A549 (cell line): Measurements from ENCODE around the gene CACNG3. TPM values are rescaled to one million over a fixed set of nuclear protein-coding genes. Genes with fewer than 3 reads are reported as not detected.

Experiments
- ATAC-seq, 2 experiments: fragments of 200-7000 bp in 1 of 2; fragments of >200 bp in 1 of 2; cut with Nextera tagmentation in 1 of 2; cut with Tn5 transposase in 1 of 2; 3 replicates each; pipeline versions ENCODE4 v1.8.0 to v1.9.1; 2018 to 2020; ENCODE audit warnings: mild to moderate bottlenecking in 1 of 2, moderate library complexity in 1 of 2
- CTCF ChIA-PET: fragments of 300-600 bp; sonication (Branson Sonifier 250); formaldehyde crosslinking; extraction: SDS; loops from one replicate; lab custom pipeline; 2021; ENCODE audit warnings: antibody characterized with exemption, inconsistent platforms; lab: Yijun Ruan, JAX
- POLR2A ChIA-PET: fragments of 350-600 bp; formaldehyde crosslinking; extraction: SDS; loops from one replicate; lab custom pipeline; 2021; ENCODE audit warnings: antibody characterized with exemption, inconsistent platforms; lab: Yijun Ruan, JAX
- DNase-seq, 2 experiments: peaks; one replicate each; pipeline versions ENCODE4 v3.0.0 to v3.0.0-alpha.2; 2011 to 2016; ENCODE audit warnings: low read depth in 1 of 2, low spot score in 1 of 2
- FAIRE-seq: peaks from 2 replicates; lab custom pipeline; 2011; peaks lifted over from hg19 to GRCh38; lab: Jason Lieb, UNC
- H3K27ac ChIP-seq, 2 experiments: fragments of >200 bp; sonication (Bioruptor Twin); formaldehyde crosslinking; 3 replicates each; pipeline ENCODE4 v1.5.1; 2016 to 2017
- H3K4me1 ChIP-seq: fragments of >200 bp; sonication (Bioruptor Twin); formaldehyde crosslinking; 3 replicates; pipeline ENCODE4 v1.6.1; 2016
- H3K4me2 ChIP-seq: fragments of >200 bp; sonication (Bioruptor Twin); formaldehyde crosslinking; 3 replicates; pipeline ENCODE4 v1.6.1; 2016
- H3K4me3 ChIP-seq: fragments of >200 bp; sonication (Bioruptor Twin); formaldehyde crosslinking; 3 replicates; pipeline ENCODE4 v1.5.1; 2016
- H3K9me3 ChIP-seq: fragments of >200 bp; sonication (Bioruptor Twin); formaldehyde crosslinking; 3 replicates; pipeline ENCODE4 v1.6.1; 2016
- ATOH8 ChIP-seq: fragments of 250-450 bp; sonication (Bioruptor Pico); IDR thresholded peaks from 2 replicates; pipeline ENCODE4 v1.5.0; 2020; ENCODE audit warnings: low read depth, mild to moderate bottlenecking, moderate library complexity
- CBX8 ChIP-seq: fragments of 200-600 bp; sonication (generic); IDR thresholded peaks from 2 replicates; pipeline ENCODE4 v1.6.1; 2016
- CEBPB ChIP-seq, 2 experiments: fragments of >200 bp in 1 of 2; sonication (Bioruptor Twin) in 1 of 2; formaldehyde crosslinking in 1 of 2; IDR thresholded peaks; 2 replicates each; pipeline ENCODE4 v1.6.1; 2012 to 2016
- CHD2 ChIP-seq: fragments of 150-350 bp; IDR thresholded peaks from 2 replicates; pipeline ENCODE4 v1.6.1; 2014; ENCODE audit warnings: low read length; ENCODE audit not compliant: partially characterized antibody
- ELK1 ChIP-seq: fragments of 150-350 bp; IDR thresholded peaks from 2 replicates; pipeline ENCODE4 v1.6.1; 2014; ENCODE audit warnings: low read depth, mild to moderate bottlenecking, low read length
- ESRRA ChIP-seq: fragments of 150-350 bp; IDR thresholded peaks from 2 replicates; pipeline ENCODE4 v1.6.1; 2014; ENCODE audit warnings: mild to moderate bottlenecking, low read length, borderline replicate concordance
- HEYL ChIP-seq: fragments of 250-450 bp; sonication (Bioruptor Pico); IDR thresholded peaks from 2 replicates; pipeline ENCODE4 v1.8.0; 2021; ENCODE audit warnings: mild to moderate bottlenecking, moderate library complexity
- HMGXB4 ChIP-seq: fragments of 250-450 bp; sonication (Bioruptor Pico); IDR thresholded peaks from 2 replicates; pipeline ENCODE4 v1.5.0; 2021; ENCODE audit warnings: mild to moderate bottlenecking, moderate library complexity, borderline replicate concordance
- HOXA7 ChIP-seq: fragments of 250-450 bp; sonication (Bioruptor Pico); IDR thresholded peaks from 2 replicates; pipeline ENCODE4 v1.5.0; 2020; ENCODE audit warnings: mild to moderate bottlenecking, moderate library complexity
- HOXB13 ChIP-seq: fragments of 250-450 bp; sonication (Bioruptor Pico); IDR thresholded peaks from 2 replicates; pipeline ENCODE4 v1.5.0; 2020; ENCODE audit warnings: low read depth, mild to moderate bottlenecking, moderate library complexity
- HOXB5 ChIP-seq: fragments of 250-450 bp; sonication (Bioruptor Pico); IDR thresholded peaks from 2 replicates; pipeline ENCODE4 v1.5.0; 2020; ENCODE audit warnings: mild to moderate bottlenecking, moderate library complexity
- JUNB ChIP-seq: fragments of >200 bp; sonication (Bioruptor Twin); formaldehyde crosslinking; IDR thresholded peaks from 2 replicates; pipeline ENCODE4 v1.6.1; 2016
- KDM1A ChIP-seq: fragments of 200-600 bp; sonication (generic); IDR thresholded peaks from 2 replicates; pipeline ENCODE4 v1.6.1; 2016; ENCODE audit warnings: low read depth, mild to moderate bottlenecking
- KDM5A ChIP-seq: fragments of 200-600 bp; sonication (generic); IDR thresholded peaks from 2 replicates; pipeline ENCODE4 v1.6.1; 2016; ENCODE audit warnings: antibody characterized with exemption, mild to moderate bottlenecking
- MAX ChIP-seq: IDR thresholded peaks from 2 replicates; pipeline ENCODE4 v1.6.1; 2012
- NR3C1 ChIP-seq: fragments of >200 bp; sonication (Bioruptor Twin); formaldehyde crosslinking; IDR thresholded peaks from 3 replicates; pipeline ENCODE4 v1.6.1; 2017
- POLR2AphosphoS2 ChIP-seq: conservative IDR thresholded peaks from 2 replicates; pipeline ENCODE4 v1.6.1; 2012; ENCODE audit warnings: low read length, improper control_type of control experiment, inconsistent platforms
- RAD21 ChIP-seq, 2 experiments: fragments of >200 bp in 1 of 2; sonication (Bioruptor Twin) in 1 of 2; formaldehyde crosslinking in 1 of 2; IDR thresholded peaks in 1 of 2; conservative IDR thresholded peaks in 1 of 2; 2 replicates in 1 of 2; 3 replicates in 1 of 2; pipeline ENCODE4 v1.6.1; 2012 to 2018; ENCODE audit warnings: inconsistent platforms in 1 of 2
- RARB ChIP-seq: fragments of 250-450 bp; sonication (Bioruptor Pico); IDR thresholded peaks from 2 replicates; pipeline ENCODE4 v1.8.0; 2021; ENCODE audit warnings: mild to moderate bottlenecking, moderate library complexity
- RCOR1 ChIP-seq: fragments of 150-350 bp; IDR thresholded peaks from 2 replicates; pipeline ENCODE4 v1.6.1; 2014; ENCODE audit warnings: antibody characterized with exemption, low read length, low read depth
- TFCP2L1 ChIP-seq: fragments of 250-450 bp; sonication (Bioruptor Pico); IDR thresholded peaks from 2 replicates; pipeline ENCODE4 v1.5.0; 2021; ENCODE audit warnings: mild to moderate bottlenecking
- ZSCAN20 ChIP-seq: fragments of 250-450 bp; sonication (Bioruptor Pico); IDR thresholded peaks from 2 replicates; pipeline ENCODE4 v1.8.0; 2022; ENCODE audit warnings: mild to moderate bottlenecking, moderate library complexity
- WGBS: methylation state at CpG from one replicate; pipeline ENCODE4 v1.1.6; 2017; ENCODE audit errors: missing lambda C conversion rate; 5-methylcytosine and 5-hydroxymethylcytosine counted together
- polyA plus RNA-seq, 4 experiments: library from polyadenylated mRNA; depleted of rRNA in 3 of 4; stranded (reverse); fragments of >200 nt; fragmentation: RNase III in 1 of 4; extraction: RNeasy Plus Mini Kit Qiagen cat#74134 plus additional on column Dnase treatment in 1 of 4; gene quantifications; 2 replicates in 3 of 4; 3 replicates in 1 of 4; pipeline ENCODE4 v1.2.3, GENCODE V29; 2011 to 2017
- TF ChIP-seq, protein P1 (sequence below): fragments of >200 bp; sonication (Bioruptor Twin); formaldehyde crosslinking; IDR thresholded peaks from 3 replicates; pipeline ENCODE4 v1.6.1; 2016
- TF ChIP-seq, protein P2 (sequence below): fragments of >200 bp; sonication (Bioruptor Twin); formaldehyde crosslinking; IDR thresholded peaks from 3 replicates; pipeline ENCODE4 v1.5.1; 2016

CACNG3 gene
- polyA plus RNA-seq, 2 of the 4 experiments (the other 2 are of a cell fraction), result not detected

GRCh38 chr16:24347556-24347955, 91.4 kb downstream of the CACNG3 start (continued):
- no peak for TF ChIP-seq KDM1A
- TF ChIP-seq HOXA7 (CRISPR knock-in tag), result no peak

DNA sequence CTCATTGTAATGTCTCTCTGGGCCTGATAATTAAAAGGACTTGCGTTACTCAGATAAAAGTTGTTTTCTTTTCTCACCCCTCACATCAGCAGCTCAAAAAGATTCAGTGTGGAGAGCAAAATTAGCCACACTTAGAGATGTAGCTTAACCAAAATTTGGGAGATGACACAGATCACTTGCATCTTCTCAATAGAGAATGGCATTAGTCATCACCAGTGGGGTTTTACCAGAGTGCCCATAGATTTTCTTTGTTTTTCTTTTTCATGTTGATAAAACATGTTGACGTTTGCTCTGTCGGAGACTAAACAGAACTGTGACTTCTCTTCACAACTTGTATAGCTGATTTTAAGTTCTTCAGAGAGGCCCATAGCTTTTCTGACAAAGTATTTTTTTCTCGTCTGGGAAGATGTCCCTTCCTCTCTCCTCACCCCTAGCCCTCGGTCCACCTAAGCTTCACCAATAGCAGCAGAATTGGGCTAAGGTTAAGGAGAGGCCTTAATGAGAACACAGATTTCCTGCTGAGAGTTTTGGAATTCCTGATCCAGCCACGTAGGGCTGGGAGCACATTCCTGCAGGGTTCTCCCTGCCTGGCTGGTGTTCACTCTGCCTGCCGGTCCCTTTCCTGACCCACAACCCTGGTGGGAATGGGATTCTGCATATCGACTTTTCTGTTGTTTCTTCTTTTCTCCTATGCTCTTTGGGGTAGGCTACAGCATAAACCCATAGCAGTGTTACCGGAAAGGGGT, 92.6 kb downstream of the CACNG3 start:
- POLR2A ChIA-PET, result no interaction called here
- DNase-seq (no peak), FAIRE-seq (no peak), ATAC-seq (no peak)
- Histone ChIP-seq H3K4me1 (no peaks in the 10 kb centered on the region), H3K4me2 (no peak overlapping the region), H3K4me3 (no peak overlapping the region), H3K9me3 (no peaks in the 10 kb centered on the region), H3K27ac (no peak overlapping the region)
- WGBS, result 32% methylated on average over 9 of the region's 9 CpGs
- CTCF ChIA-PET, result interaction anchor here (0.6 kb wide), 1 partner anchor 311 kb away, joined by 3 read pairs; no protein-coding TSS in a partner anchor
- TF ChIP-seq, protein P1, sequence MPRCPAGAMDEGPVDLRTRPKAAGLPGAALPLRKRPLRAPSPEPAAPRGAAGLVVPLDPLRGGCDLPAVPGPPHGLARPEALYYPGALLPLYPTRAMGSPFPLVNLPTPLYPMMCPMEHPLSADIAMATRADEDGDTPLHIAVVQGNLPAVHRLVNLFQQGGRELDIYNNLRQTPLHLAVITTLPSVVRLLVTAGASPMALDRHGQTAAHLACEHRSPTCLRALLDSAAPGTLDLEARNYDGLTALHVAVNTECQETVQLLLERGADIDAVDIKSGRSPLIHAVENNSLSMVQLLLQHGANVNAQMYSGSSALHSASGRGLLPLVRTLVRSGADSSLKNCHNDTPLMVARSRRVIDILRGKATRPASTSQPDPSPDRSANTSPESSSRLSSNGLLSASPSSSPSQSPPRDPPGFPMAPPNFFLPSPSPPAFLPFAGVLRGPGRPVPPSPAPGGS, result no peak
- no peak for TF ChIP-seq ELK1
- TF ChIP-seq KDM1A, result no peak
- no peak for TF ChIP-seq ZSCAN20 (CRISPR knock-in tag)
- no peak for TF ChIP-seq ATOH8 (CRISPR knock-in tag)
- no peak for TF ChIP-seq HOXB13 (CRISPR knock-in tag)
- TF ChIP-seq ESRRA, result no peak
- TF ChIP-seq CEBPB (IDR thresholded peaks at IDR 0.05), result no peak
- TF ChIP-seq CBX8, result no peak

- H3K4me1 ChIP-seq, result no peaks in the 10 kb centered on the region
- TF ChIP-seq RARB (CRISPR knock-in tag), result no peak
- TF ChIP-seq POLR2AphosphoS2, result no peak
- no peak for TF ChIP-seq HMGXB4 (CRISPR knock-in tag)
- TF ChIP-seq CHD2, result no peak
- TF ChIP-seq ESRRA, result no peak
- no peak for TF ChIP-seq MAX
- no peak for TF ChIP-seq HOXB13 (CRISPR knock-in tag)
- no peak for TF ChIP-seq RCOR1
- no peak for TF ChIP-seq HOXB5 (CRISPR knock-in tag)
- TF ChIP-seq HEYL, result no peak
- no peak for TF ChIP-seq RAD21 (conservative IDR thresholded peaks at IDR 0.05 in 1 of 2, IDR thresholded peaks at IDR 0.05 in 1 of 2)
- TF ChIP-seq, protein P2, sequence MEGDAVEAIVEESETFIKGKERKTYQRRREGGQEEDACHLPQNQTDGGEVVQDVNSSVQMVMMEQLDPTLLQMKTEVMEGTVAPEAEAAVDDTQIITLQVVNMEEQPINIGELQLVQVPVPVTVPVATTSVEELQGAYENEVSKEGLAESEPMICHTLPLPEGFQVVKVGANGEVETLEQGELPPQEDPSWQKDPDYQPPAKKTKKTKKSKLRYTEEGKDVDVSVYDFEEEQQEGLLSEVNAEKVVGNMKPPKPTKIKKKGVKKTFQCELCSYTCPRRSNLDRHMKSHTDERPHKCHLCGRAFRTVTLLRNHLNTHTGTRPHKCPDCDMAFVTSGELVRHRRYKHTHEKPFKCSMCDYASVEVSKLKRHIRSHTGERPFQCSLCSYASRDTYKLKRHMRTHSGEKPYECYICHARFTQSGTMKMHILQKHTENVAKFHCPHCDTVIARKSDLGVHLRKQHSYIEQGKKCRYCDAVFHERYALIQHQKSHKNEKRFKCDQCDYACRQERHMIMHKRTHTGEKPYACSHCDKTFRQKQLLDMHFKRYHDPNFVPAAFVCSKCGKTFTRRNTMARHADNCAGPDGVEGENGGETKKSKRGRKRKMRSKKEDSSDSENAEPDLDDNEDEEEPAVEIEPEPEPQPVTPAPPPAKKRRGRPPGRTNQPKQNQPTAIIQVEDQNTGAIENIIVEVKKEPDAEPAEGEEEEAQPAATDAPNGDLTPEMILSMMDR, result no peak
- no peak for TF ChIP-seq HOXA7 (CRISPR knock-in tag)
- TF ChIP-seq KDM1A, result no peak
- no peak for TF ChIP-seq TFCP2L1 (CRISPR knock-in tag)
- TF ChIP-seq NR3C1, result no peak
- TF ChIP-seq KDM5A, result no peak
- no peak for TF ChIP-seq JUNB
- TF ChIP-seq, all 56 proteins: peak for 0
- Histone ChIP-seq H3K4me2 (no peak overlapping the region), H3K27ac (no peak overlapping the region), H3K9me3 (no peaks in the 10 kb centered on the region), H3K4me3 (no peak overlapping the region)
- DNase-seq (no peak), FAIRE-seq (no peak), ATAC-seq (no peak)
- ChIA-PET POLR2A (no interaction called here), CTCF (interaction anchor here (0.8 kb wide), 1 partner anchor 10 kb away, joined by 3 read pairs; no protein-coding TSS in a partner anchor)
- WGBS, result 22% methylated on average over 8 of the region's 8 CpGs
These were observed 93.2 kb downstream of the CACNG3 start for GRCh38 chr16:24349320-24349719.
